ENCODE measurements around the gene GABRG3.

DNA sequence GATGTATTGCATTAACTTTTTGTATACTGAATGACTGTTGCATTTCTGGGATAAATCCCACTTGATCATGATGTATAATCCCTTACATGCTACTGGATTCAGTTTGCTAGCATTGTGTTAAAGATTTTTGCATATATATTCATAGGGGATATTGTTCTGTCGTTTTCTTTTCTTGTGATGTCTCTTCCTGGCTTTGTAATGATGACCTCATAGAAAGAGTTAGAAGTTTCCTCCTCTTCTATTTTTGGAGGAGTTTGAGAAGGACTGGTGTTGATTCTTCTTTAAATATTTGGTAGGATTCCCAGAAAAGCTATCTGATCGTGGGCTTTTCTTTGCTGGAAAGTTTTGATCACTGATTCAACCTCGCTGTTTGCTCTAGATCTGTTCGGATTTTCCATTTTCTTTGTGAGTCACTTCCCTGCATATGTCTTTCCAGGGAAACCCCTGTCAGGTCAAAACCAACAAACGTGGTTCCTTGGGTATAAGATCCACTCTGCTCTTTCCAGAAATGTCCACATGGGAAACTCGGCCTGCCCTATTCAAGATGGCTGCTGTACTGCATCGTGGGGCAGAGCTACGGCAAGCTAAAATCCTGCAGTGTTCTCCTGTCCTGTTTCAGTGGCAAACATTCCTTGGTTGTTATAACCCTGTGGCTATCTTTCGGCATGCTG lies 120.4 kb downstream of the GABRG3 start:
- TF ChIP-seq, protein P1, sequence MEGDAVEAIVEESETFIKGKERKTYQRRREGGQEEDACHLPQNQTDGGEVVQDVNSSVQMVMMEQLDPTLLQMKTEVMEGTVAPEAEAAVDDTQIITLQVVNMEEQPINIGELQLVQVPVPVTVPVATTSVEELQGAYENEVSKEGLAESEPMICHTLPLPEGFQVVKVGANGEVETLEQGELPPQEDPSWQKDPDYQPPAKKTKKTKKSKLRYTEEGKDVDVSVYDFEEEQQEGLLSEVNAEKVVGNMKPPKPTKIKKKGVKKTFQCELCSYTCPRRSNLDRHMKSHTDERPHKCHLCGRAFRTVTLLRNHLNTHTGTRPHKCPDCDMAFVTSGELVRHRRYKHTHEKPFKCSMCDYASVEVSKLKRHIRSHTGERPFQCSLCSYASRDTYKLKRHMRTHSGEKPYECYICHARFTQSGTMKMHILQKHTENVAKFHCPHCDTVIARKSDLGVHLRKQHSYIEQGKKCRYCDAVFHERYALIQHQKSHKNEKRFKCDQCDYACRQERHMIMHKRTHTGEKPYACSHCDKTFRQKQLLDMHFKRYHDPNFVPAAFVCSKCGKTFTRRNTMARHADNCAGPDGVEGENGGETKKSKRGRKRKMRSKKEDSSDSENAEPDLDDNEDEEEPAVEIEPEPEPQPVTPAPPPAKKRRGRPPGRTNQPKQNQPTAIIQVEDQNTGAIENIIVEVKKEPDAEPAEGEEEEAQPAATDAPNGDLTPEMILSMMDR (IDR thresholded peaks at IDR 0.05) = no peak
- TF ChIP-seq POLR2A (IDR thresholded peaks at IDR 0.05) = no peak
- no peak for TF ChIP-seq EP300 (IDR thresholded peaks at IDR 0.05)
- no peak for TF ChIP-seq POLR2AphosphoS5 (IDR thresholded peaks at IDR 0.05)
